Loucy (cell line): ENCODE data around the gene DAW1.

ENCODE experiments used
- CTCF ChIP-seq: fragments of 200-600 bp; sonication (generic); conservative IDR thresholded peaks from 2 replicates; pipeline ENCODE4 v1.5.1; 2014; ENCODE audit warnings: mild to moderate bottlenecking, antibody characterized with exemption, low read length
- EZH2phosphoT487 ChIP-seq: fragments of 200-600 bp; IDR thresholded peaks from 2 replicates; pipeline ENCODE4 v1.6.1; 2018; ENCODE audit warnings: antibody characterized with exemption, mild to moderate bottlenecking, moderate library complexity, borderline replicate concordance

GRCh38 chr2:227826563-227826962, 44.9 kb upstream of the DAW1 start:
- TF ChIP-seq CTCF (no peak), EZH2phosphoT487 (no peak)
